GM04503 (cell line): ENCODE data around the gene ZNF622.

ENCODE experiments used
- DNase-seq: peaks from one replicate; pipeline ENCODE4 v3.0.0-alpha.2; 2012; ENCODE audit warnings: low read depth

Gene ZNF622, protein sequence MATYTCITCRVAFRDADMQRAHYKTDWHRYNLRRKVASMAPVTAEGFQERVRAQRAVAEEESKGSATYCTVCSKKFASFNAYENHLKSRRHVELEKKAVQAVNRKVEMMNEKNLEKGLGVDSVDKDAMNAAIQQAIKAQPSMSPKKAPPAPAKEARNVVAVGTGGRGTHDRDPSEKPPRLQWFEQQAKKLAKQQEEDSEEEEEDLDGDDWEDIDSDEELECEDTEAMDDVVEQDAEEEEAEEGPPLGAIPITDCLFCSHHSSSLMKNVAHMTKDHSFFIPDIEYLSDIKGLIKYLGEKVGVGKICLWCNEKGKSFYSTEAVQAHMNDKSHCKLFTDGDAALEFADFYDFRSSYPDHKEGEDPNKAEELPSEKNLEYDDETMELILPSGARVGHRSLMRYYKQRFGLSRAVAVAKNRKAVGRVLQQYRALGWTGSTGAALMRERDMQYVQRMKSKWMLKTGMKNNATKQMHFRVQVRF

DNA sequence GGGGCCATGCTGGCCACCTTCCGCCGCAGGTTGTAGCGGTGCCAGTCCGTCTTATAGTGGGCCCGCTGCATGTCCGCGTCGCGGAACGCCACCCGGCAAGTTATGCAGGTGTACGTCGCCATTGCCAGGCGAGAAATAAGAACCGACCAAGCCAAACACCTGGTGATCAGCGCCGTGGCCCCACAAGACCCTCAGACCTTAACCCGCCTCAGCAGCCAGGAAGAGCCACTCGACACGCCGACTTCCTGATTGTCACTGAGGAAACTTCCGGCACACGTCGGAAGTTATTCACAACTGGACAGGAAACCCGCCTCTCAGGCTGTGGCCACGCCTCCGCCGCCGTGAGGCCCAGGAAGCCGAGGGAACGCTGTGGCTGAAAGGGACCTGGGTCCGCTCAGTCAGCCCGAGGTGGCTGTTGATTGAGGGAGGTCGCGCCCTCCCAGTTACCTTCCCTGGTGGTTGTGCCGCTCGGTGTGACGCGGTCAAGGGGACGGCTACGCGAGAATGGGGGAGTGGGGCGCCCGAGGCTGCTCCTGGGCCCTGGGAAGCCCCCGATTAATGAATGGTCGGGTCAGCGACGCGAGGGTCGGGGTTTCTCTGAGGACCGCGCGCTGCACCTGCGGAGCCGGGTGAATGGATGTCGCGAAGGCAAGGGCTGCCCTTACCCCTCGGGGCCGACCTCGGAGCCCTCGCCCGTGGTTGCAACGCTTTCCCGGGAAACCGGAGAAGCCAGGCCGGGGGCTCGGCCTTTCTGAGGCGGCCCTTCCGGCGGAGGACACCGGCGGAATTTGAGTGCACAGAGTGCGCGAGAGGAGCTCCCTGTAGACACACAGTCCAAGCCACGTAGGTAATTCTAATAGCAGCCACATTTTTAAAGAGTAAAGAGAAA, at the start of gene ZNF622:
TSS of gene ZNF622 (minus strand) at position 257 of the 889 bp plus-strand sequence. CDS start at position 122, 135 bp downstream.
- no peak for DNase-seq

DNA sequence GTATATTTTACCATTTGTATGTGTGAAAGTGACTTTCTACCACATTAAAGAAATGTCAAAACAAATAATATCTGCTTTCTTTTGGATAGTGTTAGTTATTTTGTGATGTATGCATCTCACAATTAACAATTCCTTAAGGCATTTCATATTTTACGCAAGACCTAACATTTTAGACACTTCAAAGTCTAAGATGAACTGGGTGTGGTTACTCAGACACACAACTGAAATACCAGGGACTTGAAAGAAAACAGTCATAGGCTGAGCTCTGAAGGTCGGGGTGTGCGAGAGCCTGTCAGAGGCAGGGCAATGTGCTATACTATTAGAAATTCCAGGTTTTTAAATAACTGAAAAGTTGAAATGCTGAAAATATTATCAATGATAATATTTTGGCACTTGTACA, 44.5 kb upstream of the ZNF622 start:
- no peak for DNase-seq

DNA sequence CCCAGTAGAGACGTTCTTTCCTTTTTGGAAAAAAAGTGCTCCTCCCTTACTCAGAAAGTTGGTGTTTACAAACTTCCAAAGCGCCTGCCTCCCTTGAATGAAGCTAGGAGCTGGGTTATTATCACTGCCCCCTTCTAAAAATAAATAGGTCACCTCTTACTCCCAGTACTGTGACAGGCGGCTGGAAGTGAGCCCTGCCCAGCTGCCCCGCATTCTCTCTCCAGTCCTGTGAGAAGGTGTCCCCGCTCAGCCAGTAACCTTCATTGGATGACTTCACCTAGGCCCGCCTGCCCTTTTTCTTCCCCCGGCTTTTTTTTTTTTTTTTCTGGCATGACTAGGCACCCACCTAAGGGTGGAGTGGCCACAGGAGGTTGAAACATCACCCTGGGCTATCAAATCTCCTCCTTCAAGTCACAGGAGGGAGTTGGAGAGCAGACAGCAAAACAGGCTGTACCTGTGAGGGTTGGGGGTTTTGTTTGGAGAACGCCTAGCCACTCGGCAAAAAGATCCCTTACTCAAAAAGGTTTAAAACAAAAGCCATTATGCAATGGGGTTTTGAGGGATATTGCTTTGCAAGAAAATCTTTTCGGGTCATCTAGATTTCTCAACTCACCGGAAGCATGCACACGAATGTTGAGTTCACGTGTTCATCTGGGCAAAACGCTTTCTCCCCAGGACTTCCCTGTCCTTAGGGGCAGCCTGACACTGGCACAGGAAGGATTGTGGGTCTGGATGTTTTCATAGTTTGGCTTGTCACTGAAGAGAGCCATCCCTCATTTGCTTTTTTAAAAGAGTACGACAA, 43.3 kb upstream of the ZNF622 start:
- DNase-seq: no peak

DNA sequence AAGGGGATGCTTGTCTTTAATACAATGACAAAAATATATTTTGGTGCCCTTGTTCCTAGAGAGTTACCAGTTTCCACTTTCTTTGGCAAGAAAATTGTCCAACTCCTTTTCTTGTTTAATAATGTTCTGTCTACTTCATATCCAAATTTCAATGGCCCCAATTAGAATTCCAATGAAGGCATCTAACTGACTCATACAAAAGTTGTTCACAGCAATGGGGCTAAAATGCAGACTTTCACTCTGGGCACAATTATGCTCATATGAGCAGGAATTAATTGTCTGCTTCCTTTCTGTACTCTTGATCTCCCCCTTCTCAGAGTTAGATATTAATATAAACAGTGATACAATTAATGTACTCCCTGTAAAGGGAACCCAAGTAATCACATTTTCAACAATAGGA, 42.1 kb upstream of the ZNF622 start:
- DNase-seq: no peak

DNA sequence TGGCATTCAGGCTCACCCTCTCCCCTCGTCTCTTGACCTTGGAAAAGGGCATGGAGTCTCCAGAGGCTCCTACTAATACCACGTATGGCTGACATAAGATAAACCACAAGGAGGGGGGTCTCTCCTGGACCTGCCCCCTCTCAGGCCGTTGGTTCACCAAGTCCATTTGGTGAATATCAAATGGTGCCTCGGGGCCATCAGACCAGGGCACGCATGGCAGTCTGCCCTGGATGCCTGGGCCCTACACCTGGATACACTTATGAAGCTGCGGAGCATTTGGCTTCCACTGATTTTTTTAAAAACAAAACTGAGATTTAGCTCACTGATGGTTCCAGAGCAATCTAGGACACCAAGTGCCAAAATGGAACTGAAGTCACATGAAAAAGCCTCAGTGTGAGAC, 40.3 kb upstream of the ZNF622 start:
- no peak for DNase-seq

DNA sequence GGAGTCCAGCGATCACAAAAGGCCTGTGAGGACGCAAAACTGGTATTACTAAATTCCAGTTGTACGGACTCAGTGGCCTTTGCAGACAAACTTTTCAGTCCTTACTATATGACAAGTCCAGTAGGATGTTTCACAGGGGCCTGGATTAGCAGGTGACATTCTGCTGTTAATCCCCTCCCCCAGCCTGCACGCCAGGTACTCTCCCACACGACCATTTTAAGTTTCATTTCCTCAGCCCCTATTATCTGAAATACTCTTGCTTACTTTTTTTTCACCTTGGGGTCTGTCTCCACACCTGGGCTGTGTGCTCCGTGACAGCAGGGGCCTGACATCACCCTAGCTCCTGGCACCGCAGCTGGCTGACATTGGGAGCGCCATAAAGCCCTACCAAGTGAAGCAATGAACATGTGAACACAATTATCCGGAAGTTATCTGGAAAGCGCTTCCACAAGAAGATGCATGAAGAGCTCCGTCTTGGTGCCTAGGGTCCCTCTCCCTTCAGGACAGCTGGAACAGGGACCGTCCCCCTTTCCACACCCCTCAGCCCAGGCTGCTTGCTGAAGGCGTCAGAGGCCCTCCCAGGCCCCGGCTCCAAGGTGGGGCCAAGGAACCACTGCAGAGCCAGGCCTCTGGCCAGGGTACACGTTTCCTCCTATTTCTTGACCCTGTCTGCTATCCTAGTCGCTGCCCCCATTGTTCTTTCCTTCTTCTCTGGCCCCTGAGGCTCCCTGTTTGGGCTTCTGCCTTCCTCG, 39.7 kb upstream of the ZNF622 start:
- no peak for DNase-seq

DNA sequence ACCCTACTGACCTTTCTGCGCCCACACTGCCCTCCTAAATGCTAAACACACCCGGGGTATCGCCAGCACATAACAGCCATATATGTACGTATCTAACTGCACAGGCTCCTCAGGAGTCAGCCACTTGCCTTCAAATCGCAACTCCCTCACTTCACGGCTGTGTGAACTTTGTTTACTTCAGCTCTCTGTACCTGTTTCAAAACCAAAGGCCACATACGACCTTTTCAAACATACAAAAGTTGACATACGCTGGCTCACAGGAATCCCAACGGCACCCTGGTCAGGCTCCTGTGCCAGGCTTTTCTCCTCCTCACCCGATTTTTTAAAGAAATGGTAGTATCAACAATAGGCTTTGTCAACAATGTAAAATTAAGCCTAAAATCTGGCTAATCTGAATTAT, 39.0 kb upstream of the ZNF622 start:
- DNase-seq: no peak

DNA sequence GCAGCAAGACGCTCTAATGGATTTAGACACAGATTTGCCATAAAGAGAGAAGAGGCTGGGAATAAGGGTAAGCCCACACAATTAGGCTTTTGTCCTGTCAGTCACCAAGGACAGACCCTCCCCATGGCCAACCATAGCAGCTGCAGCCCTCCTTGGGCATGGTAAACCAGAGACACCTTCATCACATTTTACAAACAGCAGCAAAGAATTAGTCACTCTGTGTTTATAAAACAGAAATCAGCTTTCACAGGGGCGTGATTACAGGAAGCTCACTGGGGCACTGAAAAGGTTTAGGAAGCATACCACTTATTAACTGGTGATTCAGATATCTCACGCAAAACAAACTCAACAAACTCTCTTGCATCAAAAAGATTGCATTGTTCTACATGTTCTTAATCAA, 37.3 kb upstream of the ZNF622 start:
- no peak for DNase-seq

DNA sequence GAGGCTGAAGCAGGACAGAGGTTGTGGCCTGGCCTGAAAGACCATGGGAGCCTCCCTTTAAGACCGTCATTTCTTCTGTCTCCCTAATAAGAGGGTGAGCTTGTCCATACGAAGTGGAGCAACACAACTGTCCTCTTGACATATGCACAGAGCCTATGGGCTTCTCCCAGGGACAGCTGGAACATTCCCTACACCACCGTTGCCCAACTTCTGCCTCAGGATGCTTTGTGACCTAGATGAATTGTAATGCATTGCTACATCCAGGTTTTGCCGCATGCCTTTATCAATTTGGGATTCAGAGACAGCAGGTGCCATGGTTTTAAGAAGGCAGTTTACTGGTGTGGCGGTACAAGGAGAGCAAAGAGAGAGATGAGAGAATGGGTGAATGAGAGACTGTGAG, 34.4 kb upstream of the ZNF622 start:
- no peak for DNase-seq

DNA sequence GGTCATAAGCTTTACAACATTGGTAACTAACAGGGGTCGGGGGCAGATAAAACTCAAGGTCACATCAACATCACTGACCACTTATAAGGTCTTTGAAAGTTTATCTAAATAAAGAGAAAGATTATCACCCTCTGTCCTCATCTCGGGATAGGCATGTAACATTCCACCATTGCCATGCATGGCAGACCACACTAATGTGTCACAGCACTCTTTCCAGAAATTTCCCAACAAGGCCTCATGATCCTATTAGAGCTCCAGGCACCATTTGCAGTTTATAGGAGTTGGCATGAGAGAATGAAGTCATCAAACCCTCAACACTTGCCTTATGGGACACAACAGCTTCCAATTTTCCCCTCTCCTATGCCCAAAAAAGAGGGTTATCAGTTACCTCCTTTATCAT, 31.9 kb upstream of the ZNF622 start:
- no peak for DNase-seq

DNA sequence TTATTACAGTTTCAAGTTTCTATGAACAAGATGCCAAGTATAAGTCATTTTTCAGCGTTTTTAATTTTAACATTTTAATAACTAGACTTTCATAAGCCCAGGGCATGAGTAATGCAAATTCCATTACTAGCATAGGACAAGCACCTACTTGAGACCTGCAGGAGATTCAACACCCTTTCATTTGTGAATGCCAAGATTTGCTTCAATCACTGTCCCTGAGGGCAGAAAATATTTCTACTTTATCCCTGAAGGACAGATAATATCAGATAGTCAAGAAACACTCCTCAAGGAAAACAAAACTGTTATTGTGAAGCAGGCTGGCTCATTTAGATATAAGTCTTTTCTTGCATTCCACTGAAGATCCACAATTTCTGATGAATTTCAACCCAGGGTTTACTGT, 27.7 kb upstream of the ZNF622 start:
- DNase-seq: no peak

DNA sequence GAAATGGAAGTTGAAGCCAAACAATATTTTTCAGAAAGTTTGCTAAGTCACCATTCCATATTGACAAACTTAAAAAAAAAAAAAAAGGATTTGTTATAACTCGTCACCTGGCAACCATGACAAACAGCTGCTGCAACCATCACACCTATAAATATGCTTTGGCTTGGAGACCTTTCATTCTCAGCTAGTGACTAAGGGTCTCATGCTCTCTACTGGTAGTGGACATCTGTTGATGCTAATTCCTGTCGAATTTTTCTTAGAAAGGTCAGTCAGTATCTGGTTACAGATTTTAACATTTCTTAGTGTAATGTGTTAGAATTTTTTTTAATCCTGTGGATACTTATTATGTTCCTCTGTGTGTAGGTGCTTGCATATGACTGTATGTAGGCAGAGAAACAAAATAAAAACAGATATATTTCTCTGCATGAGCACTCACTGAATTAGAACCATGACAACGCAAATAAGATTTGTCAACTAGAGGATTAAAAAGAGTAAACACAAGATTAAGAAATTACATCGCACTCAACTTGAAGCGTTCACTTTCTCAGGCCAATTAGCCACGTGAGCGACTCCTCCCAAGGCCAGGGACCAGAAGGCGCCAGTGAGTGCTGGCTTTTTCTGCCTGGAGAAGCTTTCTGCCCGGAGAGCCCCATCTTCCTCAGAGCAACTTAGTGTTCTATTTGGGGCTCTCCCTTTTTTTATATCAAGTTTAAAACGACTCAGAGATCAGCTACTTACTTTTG, 27.0 kb upstream of the ZNF622 start:
- DNase-seq: peak; percentile 45

DNA sequence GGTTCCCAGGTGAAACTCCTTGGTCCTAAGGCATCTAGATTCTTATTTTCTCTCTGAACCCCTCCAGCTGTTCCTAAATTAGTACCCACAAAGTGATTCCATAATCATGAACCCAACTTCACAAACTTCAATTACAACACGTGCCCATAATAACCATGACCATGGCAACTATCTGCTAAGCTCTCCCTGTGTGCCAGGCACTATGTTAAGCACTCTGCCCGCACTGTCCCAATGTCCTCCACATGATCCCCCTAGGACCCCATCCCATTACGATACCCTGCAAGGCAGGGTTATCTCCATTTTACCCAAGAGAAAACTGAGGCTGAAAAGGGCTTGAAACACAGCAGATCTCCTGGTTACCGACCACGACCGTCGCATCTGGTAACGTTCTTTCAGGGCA, 25.3 kb upstream of the ZNF622 start:
- DNase-seq: no peak

DNA sequence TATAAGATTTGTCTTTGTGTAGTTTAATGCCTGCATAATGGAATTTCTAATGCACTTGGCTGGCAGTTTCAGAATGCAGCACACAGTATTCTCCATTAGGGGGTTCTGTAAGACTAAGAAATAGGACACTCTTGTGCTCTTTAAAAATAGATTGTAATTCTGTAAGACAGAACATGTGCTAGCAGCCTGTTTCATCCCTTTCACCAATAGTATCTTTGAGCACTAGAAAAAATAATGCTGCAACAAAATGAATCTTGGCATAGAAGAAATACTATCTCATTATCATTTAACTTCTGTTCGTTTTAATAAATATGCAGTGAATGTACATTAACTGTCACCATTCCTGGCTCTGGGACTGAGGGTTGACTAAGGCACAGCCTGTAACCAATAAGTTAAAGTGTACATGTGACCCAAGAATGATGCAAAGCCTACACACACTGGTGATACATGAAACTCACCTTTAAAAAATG, 23.8 kb upstream of the ZNF622 start:
- DNase-seq: no peak

DNA sequence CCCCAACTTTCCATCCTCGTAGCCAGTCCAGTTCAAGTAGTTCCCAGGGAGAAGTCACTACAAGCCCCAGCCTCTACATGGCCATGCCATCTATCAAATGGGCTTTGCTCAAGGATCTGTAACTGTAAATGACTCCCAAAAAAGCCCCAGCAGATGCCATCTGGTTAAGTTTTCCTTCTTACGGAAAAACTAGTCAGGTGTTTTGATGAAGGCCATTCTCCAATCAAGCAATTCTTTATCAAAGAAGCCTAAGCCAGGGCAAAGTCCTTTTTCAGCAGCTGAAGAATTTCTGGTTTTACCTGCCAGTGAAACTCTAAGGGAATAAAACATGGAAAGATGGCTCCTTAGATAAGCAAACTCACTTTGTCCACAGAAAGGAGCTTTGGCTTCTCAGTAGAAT, 21.9 kb upstream of the ZNF622 start:
- DNase-seq: no peak

DNA sequence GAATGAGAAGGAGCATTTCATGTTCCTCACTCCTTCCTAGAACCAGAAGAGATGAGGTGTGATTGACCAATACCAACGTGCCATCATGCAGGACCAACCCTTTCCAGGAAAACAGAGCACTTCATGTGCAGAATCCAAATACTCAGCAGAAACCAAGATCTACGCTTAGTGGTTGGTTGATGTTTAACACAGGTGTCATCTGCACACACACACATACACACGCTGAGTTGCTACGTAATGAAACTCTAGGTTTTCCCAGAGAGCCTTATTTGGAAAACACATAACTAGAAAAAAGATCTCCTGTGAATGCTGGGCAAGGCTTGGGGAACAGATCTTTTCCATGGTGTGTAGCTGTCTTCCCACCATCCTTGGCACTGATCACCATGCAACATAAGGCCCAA, 21.1 kb upstream of the ZNF622 start:
- no peak for DNase-seq

DNA sequence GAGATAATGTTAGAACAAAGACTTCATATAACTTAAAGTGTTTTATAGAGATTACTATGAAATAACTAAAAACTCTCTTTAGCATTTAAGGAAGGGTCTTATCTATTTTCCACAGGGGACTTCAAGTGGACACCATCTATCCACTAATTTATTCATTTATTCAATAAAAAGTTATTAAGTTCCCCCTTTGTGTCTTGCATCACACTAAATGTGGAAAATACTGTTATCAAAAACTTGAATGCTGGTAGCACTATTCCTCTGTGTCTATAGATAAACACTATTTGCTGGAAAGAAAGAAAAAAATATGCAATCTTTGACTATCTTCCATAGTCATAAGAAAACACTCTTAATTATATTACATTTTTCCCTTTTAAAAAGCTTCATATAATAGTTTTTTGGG, 20.1 kb upstream of the ZNF622 start:
- DNase-seq: no peak

DNA sequence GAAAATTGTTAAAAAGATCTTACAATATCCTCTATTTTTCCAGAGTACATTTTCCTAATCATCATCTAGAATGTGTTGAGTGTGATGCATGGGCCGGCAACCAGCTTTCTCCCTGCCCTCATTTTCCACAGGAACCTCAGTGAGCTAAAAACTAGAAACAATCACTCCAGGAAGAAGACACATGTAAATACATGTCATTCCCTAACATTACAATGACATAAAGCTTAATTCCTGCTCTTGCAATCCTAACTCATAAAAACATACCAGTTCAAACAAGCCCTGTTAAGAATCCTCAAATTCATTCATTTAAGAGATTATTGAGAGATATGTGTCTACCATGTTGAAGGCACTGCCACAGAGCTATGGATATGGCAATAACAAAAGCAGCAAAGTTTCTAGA, 18.5 kb upstream of the ZNF622 start:
- no peak for DNase-seq

DNA sequence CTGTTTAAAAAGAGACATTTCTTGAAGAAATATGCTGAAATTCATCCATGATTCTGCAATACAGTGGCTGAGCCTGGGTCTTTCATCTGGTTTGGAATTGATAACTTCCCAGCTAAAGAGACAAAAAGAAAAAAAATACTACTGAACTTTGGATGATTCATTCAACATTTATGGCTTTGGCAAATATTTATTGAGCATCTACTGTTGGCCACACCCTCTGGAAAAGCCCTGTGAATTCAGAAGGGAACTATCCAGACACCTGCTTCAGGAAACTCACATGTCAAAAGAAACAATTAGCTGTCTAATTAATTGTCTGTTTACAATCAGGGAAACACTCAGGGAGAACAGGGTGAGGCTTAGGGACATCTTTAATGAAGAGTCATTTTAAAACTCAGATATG, 17.8 kb upstream of the ZNF622 start:
- no peak for DNase-seq

DNA sequence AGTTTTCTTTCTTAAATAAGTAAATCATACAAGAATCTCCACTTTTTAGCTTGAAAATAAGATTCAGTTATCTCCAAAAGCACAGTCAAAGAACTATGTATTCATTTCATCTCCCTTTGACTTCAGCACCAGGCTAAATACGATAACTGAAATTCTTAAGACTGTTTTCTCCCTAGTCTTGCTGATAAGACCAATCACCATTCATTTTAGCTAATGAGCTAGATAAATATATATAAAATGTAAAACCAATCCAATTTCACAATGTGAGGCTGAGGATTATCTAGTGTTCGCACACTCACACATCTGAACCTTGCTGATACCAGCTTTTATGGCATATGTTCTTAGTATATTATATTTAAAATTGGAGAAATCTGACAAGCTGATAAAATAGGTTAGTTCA, 17.3 kb upstream of the ZNF622 start:
- no peak for DNase-seq
